ENCODE measurements around the gene STUM.

STUM gene

DNA sequence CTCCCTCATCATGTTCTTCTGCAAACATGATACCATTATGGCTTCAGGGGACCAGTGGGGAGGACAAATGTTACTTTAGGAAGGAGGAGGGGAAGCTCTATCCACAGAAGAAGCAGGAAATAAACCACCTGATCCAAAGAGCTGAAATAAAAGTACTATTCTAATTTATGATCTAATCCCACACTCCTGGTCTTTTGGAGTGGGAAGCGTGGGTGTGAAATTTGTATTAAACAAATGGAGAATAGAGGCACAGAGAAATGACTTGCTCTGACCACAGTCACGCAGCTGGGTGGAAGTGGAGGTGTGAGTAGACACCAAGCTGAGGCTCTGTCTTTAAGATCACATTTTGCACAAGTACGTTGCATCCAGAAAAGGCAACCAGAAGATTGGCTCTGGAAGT lies 14.5 kb upstream of the STUM start:
- DNase-seq, result no peak

DNA sequence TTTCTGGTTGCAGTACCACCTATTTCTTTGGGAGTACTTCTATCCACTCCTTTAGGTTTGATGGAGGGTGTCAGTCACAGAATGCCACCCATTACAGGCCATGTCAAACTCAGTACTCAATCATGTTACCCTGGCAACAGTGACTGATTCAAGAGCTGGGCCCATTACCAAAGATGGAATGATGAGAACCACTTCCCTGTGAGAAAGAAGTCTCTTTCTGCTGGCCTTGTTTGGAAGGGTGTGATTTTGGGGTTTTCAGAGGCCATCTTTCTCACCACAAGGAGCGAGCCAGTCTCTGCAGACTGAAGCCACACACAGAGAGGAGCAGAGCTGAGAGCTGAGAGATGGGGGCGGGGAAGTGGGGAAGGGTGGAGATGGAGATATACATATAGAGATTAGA lies 13.9 kb upstream of the STUM start:
- no peak for DNase-seq

DNA sequence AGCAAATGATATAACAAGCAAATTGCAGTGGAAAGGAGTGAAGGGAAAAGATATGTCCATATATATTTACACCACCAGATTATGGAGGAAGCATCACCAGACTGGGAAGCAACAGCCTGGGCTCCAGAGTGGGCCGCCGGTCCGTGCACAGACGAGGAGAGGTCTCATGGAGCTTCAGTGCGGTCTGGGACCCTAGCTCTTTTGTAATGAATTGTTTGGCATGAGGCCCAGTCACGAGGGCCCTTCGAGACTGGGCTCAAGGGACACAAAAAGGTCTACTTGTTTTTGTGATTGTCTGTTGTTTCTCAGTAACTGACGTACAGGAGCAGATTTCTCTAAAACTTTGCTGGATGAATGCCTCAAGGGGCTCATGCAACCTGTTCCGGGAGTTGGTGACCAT lies 12.9 kb upstream of the STUM start:
- DNase-seq, result no peak

DNA sequence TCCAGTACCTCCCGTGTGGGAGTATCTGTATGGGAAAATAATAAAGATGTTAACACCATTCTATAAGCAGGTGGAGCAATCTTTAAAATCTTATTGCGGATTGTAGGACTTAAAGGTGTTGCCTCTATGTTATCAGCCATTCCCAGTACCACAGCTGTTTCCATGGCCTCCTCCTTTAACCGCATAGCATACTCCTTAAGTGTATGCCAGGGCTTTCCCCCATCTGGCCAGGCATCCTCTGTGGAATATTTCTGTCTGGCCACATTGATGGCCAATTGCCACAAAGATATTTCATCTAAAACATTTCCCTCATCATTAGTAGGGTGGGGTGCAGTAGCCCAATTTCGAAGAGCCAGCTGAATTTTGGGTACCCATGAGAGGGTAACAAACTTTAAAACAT lies 7.3 kb upstream of the STUM start:
- peak; percentile 42 for DNase-seq

DNA sequence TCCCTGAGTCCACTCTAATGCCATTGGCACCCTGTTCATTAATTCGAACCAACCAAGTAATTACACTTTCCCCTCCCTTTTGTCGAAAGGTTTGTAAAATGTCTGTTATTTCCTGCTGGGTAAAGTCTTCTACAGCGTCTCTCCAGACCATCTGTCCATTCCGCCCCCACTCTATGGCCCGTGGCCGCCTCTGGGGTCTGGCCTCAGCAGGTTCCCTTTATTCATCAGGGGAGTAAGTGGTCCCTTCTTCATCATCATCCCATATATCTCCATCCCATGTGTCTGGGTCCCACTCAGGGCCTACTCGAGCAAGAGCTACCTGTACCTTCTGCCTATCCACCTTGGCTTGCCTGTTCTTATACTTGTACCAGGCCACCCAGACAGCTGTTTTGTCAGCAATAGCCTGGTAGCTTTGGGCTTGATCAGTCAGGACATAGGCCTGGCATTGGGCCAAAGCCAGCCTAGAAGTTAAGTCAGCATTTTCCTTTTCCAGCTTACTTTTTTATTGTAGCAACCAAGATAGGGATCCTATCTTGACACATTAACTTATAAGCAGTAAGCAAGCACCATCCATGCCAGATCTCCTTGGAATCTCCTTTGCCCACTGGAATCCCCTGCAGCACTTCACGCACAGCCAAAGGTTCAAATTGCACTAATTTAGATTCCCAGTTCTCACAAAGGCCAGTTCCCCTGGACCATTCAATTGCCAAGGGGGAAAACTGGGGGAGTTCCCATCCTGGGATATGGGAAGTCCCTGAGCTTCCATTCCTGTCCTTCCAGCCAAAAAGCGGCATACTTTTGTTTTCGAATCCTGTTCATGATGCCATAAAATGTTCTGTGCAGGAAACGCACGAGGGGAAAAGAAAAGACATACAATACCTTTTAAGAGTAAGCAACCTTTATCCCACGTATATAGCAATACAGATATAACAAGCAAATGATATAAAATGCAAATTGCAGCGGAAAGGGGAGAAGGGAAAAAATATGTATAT lies 6.6 kb upstream of the STUM start:
- peak; percentile 37 for DNase-seq

DNA sequence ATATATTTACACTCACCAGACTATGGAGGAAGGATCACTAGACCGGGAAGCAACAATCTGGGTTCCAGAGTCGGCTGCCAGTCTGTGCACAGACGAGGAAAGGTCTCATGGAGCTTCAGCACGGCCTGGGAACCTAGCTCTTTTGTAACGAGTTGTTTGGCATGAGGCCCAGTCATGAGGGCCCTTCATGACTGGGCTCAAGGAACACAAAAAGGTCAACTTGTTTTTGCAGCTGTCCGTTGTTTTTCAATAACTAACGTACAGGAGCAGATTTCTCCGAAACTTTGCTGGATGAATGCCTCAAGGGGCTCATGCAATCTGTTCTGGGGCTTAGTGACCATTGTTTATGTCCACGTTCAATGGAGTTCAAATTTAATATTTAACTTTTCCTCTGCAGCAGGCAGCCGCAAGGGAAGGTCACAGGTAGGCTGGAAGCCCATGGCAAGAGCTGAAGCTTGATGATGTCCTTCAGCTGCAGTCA lies 5.9 kb upstream of the STUM start:
- DNase-seq, result peak; percentile 52

DNA sequence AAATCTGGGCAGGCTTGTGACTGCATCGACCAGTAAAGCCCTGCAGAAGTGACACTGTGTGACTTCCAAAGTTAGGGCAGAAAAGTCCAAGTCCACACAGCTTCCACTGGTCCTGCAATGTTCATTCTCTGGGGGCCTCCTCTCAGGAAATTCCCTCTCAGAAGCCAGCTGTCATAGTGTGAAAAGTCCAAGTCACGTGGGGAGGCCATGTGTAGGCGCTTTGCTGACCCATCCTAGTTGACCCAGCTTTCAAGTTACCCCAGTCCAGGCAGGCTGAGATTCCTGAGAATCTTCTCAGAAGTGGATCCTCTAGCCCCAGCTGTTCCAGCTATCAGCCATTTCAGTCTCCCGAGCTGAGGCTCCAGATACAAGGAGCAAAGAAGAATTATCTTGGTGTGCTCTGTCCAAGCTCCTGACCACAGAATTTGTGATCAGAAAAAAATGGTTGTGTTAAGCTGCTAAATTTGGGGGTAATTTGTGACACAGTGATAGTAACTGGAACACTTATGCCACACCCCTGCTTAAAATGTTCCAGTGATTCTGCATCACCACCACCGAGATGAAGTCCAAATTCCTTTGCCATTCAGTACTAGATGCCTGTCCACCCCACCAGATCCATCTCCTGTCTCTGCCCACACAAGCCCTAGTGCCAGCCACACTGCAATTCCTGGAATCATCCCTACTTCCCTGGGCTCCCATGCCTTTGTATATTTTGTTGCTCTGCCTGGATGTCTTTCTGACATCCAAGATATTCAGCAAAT lies 2.5 kb upstream of the STUM start:
- DNase-seq, result no peak

DNA sequence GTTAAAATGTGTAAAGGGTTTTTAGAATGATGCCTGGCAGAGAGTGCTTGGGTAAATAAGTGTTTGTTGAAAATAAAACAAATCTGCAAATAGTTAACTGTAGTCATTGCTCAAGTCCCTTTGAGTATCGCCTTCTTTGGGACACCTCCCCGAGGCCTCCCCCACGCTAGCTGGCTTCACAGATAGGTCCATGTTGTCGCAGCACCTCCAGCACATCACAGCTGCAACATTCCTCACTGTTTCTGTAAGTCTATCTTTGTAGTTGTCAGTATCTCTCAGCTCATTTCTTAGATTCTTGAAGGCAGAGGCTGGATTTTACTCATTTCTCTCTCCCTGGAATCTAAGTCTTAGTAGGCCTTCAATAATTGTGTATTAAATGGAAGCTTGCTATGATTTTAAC lies 1.6 kb upstream of the STUM start:
- DNase-seq, result no peak

DNA sequence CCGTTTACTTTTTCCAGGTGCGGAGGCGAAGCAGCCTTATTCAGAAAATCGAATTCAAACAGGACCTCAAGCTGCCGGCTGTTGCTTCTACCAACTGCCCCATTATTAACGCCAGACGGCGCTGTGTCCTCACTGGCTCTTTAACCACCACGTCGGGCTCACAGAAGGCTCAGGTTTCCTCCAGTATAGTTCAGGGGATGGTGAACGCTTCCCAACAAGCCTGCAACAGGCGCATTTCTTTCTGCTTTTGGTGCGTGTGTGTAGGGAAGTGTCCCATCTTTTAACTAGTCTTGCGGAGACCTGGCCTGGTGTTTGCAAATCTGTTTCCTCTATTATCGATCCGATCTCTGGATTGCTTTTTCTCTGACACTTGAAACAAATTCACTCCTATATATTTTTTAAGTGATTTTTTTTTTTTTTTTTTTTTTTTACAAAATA lies 791 bp upstream of the STUM start:
- peak; percentile 90 for DNase-seq

DNA sequence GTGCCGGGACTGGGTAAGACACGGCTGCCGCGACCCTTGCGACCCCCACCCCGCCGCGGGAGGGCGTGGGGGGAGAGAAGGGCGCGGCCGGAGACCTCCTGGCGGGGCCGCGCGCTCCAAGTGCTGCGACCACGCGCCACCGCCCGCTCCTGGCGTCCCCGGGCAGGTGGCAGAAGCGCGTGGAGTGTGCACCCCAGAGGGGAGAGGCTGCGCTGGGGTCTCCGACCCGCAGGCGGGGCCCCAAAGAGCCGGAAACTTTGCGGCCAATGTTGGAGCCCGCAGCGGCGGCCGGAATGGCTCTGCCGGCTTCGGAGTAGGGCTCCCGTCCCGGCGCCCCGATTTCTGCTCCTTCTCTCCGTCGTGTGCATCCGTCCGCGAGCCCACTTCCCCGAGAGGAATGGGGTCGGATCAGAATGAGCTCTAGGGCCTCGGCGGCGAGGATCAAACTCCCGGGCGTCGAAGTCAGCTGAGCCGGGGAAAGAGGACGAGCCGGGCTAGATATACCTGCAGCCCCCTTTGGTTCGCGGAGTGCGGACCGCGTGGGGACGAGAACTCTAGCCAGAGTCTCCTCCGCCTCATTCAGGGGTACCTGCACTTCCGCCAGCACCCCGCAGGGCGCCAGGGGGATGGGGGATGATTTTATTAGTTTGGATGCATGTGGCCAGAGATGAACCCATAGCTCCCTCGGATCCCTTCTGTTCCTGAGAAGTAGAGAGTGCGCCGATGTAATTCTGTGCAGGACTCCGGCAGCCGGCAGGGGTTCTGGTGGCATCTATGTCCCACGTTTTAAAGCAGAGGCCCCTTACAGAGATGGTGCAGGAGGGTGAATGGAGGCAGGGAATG lies 751 bp downstream of the STUM start:
- DNase-seq, result no peak

DNA sequence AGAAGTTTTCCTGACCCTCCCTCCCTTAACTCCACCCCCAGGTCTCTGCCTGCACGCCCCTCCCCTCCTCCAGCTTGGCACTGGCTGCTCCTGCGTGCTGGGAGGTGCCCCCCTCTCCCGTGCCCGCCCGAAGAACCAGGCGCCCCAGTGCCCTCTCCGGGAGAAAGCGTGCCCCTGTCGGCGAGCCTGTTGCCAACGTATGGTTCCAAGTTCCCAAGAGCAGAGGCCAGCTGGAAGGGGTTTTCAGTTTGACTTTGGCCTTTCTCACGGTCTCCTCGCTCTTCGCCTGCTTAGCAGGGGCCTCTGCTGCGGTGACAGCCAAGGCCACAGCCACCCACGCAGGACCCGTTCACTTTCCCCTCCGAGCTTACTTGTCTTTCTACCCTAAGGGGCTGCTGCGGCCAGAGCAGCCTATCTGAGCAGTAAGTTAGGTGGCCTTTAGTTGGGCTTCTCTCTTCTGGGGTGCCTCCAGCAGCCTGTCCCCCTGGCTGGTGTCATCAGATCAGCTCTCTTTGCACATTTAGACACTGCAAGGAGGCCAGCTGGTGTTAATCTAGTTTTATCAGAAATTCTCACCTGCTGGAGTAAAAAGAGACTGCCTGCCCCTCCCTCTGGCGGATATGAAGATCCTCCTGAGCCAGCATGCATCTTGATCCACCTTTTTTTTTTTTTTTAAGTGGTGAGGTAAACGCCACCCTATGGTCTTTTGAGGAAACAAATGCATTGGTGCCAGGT lies 1.5 kb downstream of the STUM start:
- DNase-seq, result peak; percentile 70

DNA sequence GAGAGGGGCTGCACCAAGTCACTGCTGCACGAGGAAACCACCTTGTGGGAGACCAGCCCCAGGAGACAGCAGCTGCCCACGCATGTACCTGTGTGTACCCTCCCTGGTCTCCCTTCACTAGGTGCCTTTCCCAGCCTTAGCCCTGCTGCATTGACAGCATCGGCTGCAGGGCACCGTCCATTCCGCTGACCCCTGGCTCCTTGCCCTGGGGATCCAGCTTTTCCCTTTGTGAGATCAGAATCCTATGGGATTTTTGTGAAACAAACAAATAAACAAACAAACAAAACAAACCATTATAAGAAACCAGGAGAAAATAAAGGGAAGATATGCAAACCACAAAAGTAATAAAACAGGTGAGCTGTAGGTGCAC lies 2.1 kb downstream of the STUM start:
- DNase-seq, result no peak

DNA sequence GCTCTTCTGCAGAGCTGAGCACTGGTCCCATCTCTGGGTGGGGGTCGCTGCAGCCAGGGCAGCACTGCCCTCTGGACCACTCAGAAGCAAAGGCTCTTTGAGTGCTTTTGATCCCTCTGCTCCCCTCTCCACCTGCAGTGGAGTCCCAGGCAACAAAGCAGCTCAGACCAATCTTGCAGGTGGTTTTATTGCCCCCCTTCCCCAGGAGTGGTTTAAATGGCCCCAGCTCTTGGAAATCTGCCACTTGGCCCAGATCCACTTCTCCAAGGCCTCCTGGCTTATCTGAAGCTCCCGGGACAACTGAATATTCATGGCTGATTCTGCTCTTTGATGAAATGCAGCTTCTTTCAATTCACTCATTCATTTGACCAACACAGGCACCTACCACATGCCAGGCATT lies 2.7 kb downstream of the STUM start:
- DNase-seq, result peak; percentile 10

DNA sequence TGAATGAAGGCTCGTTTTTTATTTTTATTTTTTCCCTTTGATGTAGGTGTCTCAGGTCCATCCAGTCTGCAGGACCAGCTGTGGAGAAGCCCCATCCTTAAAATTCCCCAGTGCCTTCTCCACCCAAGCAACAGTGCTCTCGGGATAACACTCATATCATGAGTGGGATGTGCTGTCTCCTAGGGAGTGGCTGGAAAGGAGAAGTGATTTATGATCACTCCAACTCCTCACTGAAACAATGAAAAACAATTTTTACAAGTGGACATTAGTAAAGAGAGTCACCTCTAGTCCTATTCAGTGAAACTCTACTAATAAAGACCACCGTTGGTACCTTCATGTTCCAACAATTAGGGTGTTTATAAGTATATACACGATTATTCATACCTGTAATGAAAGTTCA lies 3.5 kb downstream of the STUM start:
- no peak for DNase-seq

DNA sequence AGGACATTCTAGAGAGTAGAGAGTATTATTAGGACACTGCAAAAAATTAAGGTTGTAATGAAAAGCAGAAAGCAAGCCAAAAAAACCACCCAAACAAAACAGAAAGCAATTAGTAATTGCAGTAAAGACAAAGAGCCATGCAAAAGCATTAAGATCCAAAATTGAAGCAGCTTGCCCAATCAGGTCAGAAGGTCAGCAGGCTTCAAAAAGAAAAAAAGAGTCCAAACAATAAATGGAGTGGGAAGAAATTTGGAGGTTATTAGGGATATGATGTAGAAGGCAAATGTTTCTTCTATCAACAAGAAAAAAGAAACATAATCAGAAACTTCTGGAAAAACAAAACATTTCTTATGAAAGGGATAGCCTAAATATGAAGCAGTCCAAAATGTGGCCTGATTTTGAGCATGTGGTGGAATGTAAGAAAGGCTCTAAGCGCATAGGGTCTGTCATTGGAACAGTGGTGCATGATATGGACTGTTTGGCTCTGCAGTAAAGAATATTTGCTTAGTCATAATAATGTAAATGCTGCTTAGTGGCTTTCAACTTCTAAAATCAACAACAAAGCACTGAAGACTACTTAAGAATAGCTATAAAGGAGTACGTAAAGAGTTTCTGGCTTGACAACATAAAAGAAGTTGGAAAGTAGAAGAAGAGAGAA lies 4.8 kb downstream of the STUM start:
- no peak for DNase-seq

DNA sequence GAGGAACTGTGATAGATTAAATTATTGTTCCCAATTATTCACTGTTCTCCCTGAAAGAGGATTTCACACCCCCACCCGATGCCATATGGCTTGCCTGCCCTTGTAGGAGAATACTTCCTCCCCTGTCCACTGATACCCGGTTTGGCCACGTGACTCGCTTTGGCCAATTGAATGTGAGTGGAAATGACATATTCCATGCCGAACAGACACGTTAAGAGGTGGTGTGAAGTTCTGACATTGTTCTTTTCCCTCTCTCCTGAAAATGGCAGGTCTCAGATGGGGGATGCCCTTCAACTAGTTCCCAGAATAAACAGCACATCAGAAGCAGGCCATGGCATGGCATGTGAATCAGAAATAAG lies 5.3 kb downstream of the STUM start:
- no peak for DNase-seq

DNA sequence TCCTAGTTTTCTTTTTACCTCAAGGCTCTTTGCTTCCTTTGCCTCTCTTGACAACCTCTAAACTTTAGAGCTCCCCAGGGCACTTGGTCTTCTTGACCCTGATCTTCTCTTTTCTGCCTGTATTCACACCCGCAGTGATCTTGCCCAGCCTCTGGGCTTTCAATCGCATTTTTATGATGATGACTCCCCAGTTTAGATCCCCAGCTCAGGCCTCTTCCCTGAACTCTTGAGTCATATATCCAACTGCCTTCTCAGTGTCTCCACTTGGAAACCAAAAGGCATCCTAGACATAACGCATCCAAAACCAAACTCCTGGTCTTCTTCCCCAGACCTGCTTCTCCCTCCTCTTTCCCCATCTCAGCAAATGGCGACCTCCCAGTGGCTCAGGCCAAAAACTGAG lies 6.5 kb downstream of the STUM start:
- no peak for DNase-seq

DNA sequence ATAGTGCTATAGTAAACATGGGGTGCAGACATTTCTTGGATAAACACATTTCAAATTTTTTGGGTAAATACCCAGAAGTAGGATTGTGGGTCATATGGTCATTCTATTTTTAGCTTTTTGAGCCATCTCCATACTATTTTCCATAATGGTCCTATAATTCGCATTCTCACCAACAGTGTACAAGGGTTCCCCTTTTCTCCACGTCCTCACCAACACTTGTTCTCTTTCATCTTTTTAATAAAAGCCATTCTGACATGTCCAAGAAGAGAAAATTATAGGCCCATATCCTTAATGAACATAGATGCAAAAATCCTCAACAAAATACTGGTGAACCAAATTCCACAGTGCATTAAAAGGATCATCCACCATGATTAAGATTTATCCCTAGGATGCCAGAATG lies 8.9 kb downstream of the STUM start:
- no peak for DNase-seq

DNA sequence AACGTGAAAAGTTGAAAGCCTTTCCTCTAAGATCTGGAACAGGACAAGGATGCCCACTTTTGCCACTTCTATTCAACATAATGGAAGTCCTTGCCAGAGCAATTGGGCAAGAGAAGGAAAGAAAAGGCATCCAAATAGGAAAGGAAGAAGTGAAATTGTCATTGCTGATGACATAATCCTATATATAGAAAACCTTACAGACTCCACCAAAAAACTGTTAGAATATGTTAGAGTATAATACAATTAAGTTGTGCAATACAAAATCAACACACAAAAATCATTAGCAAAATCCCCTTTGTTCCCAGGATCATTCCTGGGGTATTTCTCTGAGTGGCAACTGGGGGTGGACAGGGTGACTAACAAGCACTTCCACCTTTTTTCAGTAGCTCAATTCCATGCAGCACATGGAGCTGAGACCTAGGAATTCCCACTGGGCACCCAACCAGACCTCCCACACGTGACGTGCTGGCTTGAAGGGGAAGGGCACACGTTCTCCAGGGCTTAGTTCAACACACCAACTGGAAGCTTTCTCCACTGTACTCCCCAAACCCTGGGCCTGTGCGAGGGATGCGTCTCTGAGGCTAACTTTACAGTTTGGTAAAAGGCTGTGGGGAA lies 9.6 kb downstream of the STUM start:
- DNase-seq, result no peak

DNA sequence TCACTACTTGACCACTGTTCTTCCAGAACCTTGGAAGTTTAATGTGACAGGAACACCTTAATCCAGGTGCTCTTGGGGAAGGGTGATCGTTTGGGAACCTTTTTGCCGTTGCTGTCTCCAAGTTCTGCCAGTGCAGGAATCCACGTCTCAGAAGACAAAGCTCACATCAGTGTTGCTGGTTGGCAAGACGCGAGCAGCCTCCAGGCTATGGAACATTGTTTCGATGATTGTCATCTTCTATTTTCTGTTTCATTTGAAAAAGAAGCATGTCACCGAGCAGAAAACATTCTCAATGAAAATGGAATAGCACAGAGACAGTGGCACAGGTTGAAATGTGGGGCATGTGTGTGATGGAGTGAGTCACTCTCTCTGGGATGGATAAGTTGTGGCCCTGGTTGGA lies 11.7 kb downstream of the STUM start:
- no peak for DNase-seq

DNA sequence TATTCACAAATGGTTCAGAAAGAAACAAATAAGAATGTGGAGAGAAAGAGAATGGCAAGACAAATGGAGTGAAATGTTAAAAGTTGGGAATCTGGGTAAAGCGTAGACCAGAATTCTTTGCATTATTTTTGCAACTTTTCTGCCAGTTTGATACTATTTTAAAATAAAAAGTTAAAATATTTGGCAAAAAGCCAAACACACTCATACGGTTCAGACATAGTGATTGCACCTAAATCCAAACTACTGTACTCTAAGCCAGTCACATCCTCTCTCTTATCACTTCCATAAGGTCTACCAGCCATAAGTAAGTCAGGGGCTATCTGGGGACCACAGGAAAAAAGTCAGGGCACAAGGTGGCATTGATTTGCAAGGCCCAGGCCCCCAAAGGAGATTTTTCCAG lies 14.4 kb downstream of the STUM start:
- no peak for DNase-seq
